OCI-LY1 (cell line): Measurements from ENCODE around the gene VGLL4.
"Not testable (repeated sequence)": the region's sequence is repeated elsewhere in the genome, so short reads cannot be mapped to it uniquely, and the experiment has no call there.

Experiments used
- EZH2 ChIP-seq: fragments of 200-600 bp; sonication (generic), shearing (Covaris generic); IDR thresholded peaks from 2 replicates; pipeline ENCODE4 v1.8.0; 2017; ENCODE audit warnings: borderline replicate concordance, mixed run types, mild to moderate bottlenecking, antibody characterized with exemption, low read length, moderate library complexity, mixed read lengths
- TF ChIP-seq, protein P1 (sequence below): fragments of 200-600 bp; sonication (generic), shearing (Covaris generic); IDR thresholded peaks from 2 replicates; pipeline ENCODE4 v1.5.1; 2017; ENCODE audit warnings: mild to moderate bottlenecking, antibody characterized with exemption, low read length, moderate library complexity, mixed read lengths

DNA sequence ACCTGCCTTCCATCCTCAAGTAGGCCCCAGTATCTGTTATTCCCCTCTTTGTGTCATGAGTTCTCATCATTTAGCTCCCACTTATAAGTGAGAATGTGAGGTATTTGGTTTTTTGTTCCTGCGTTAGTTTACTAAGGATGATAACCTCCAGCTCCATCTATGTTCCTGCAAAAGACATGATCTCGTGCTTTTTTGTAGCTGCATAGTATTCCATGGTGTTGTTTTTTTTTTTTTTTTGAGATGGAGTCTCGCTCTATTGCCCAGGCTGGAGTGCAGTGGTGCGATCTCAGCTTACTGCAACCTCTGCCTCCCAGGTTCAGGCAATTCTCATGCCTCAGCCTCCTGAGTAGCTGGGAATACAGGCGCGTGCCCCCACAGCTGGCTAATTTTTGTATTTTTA, 41.3 kb upstream of the VGLL4 start:
- TF ChIP-seq, protein P1, sequence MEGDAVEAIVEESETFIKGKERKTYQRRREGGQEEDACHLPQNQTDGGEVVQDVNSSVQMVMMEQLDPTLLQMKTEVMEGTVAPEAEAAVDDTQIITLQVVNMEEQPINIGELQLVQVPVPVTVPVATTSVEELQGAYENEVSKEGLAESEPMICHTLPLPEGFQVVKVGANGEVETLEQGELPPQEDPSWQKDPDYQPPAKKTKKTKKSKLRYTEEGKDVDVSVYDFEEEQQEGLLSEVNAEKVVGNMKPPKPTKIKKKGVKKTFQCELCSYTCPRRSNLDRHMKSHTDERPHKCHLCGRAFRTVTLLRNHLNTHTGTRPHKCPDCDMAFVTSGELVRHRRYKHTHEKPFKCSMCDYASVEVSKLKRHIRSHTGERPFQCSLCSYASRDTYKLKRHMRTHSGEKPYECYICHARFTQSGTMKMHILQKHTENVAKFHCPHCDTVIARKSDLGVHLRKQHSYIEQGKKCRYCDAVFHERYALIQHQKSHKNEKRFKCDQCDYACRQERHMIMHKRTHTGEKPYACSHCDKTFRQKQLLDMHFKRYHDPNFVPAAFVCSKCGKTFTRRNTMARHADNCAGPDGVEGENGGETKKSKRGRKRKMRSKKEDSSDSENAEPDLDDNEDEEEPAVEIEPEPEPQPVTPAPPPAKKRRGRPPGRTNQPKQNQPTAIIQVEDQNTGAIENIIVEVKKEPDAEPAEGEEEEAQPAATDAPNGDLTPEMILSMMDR, result not testable (repeated sequence)
- TF ChIP-seq EZH2, result not testable (repeated sequence)
